Glutamatergic neuron (in vitro differentiated cells): ENCODE measurements around the gene LILRA6. TPM values are rescaled to one million over a fixed set of nuclear protein-coding genes. Genes with fewer than 3 reads are reported as not detected.
A peak's percentile ranks its signal among the peaks of the same experiment; 100 is the strongest.
"Not testable (repeated sequence)": the region's sequence is repeated elsewhere in the genome, so short reads cannot be mapped to it uniquely, and the experiment has no call there.

Source experiments
- DNase-seq: peaks from one replicate; pipeline ENCODE4 v3.0.0; 2022
- H3K27ac Mint-ChIP-seq: one replicate; pipeline ENCODE4 v1.8.0; 2020; ENCODE audit warnings: mild to moderate bottlenecking, mixed read lengths, inconsistent platforms; ENCODE audit not compliant: unreplicated experiment
- H3K27me3 Mint-ChIP-seq: one replicate; pipeline ENCODE4 v1.8.0; 2020; ENCODE audit warnings: mild to moderate bottlenecking, moderate library complexity, mixed read lengths, inconsistent platforms; ENCODE audit not compliant: unreplicated experiment
- H3K36me3 Mint-ChIP-seq: one replicate; pipeline ENCODE4 v1.8.0; 2020; ENCODE audit warnings: mild to moderate bottlenecking, mixed read lengths, inconsistent platforms; ENCODE audit not compliant: unreplicated experiment
- H3K4me1 Mint-ChIP-seq: one replicate; pipeline ENCODE4 v1.8.0; 2020; ENCODE audit warnings: mild to moderate bottlenecking, low read depth, mixed read lengths, inconsistent platforms; ENCODE audit not compliant: unreplicated experiment
- H3K4me3 Mint-ChIP-seq: one replicate; pipeline ENCODE4 v1.8.0; 2020; ENCODE audit warnings: mild to moderate bottlenecking, mixed read lengths, inconsistent platforms; ENCODE audit not compliant: unreplicated experiment
- H3K9me3 Mint-ChIP-seq: one replicate; pipeline ENCODE4 v1.8.0; 2020; ENCODE audit warnings: mild to moderate bottlenecking, moderate library complexity, mixed read lengths, inconsistent platforms; ENCODE audit not compliant: unreplicated experiment
- long read RNA-seq: library from polyadenylated mRNA; unstranded; transcript quantifications from one replicate; pipeline ENCODE4 v2.0.0, GENCODE V29; 2020; ENCODE audit not compliant: unreplicated experiment
- total RNA-seq: library from RNA; stranded (reverse); fragmentation: NEBNext Ultra II Directional; extraction: Animal tissue kit (Norgen Biotek cat#: 25700); gene quantifications from one replicate; pipeline ENCODE4 v1.2.1, GENCODE V29; 2021; ENCODE audit not compliant: unreplicated experiment
- TF ChIP-seq, protein P1 (sequence below): fragments of 200-600 bp; sonication (generic); IDR thresholded peaks from one replicate; pipeline ENCODE4 v1.5.0; 2021; ENCODE audit not compliant: partially characterized antibody, unreplicated experiment

Gene LILRA6
- total RNA-seq = not detected
- long read RNA-seq = 0 reads

DNA sequence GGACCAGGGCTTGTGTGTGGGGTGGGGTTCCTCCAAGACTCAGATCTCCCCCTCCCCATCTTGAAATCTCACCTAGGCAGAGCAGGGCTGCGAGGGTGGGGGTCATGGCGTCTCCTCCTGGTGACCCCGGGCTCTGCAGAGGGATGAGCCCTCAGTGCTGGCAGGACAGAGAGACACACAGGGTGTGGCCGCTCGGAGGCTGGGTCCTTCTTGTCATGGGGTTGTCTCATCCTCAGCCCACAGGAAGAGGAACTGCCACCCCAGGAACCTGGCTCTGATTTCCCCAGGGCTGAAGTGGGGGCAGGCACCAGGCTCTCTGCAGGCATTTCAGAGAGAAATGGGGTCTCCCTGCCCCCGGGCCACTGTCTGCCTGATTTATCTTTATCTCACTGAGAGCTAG, at the start of gene LILRA6:
LILRA6 (minus strand) TSS at position 145 of the 400 bp plus-strand sequence.
- not testable (repeated sequence) for H3K9me3 Mint-ChIP-seq, H3K4me1 Mint-ChIP-seq, H3K27me3 Mint-ChIP-seq, H3K4me3 Mint-ChIP-seq, H3K27ac Mint-ChIP-seq, DNase-seq, H3K36me3 Mint-ChIP-seq

DNA sequence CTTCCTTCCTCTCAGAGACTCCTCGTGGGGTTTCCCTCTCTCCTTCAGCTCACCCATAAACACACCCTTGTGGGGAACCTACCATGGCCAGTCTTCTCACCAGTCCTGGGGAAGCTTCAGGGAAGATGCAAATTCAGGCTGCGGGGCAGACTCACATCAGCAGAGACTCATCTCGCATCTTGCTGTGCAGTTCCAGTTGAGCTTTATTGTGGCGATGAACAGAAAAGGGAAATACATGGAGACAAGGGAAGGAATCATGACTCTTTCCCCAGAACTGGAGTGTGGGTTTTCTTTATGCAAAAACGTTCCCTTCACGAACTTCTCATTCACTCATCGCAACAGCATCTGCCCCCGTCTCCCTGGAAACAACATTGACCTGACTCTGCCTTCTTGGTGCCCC, 46.6 kb upstream of the LILRA6 start:
- H3K4me3 Mint-ChIP-seq, DNase-seq, H3K27ac Mint-ChIP-seq, H3K4me1 Mint-ChIP-seq, H3K36me3 Mint-ChIP-seq: not testable (repeated sequence)
- Mint-ChIP-seq H3K27me3 (peaks cover 18% of the 10 kb centered on the region), H3K9me3 (peaks cover 20% of the 10 kb centered on the region)

DNA sequence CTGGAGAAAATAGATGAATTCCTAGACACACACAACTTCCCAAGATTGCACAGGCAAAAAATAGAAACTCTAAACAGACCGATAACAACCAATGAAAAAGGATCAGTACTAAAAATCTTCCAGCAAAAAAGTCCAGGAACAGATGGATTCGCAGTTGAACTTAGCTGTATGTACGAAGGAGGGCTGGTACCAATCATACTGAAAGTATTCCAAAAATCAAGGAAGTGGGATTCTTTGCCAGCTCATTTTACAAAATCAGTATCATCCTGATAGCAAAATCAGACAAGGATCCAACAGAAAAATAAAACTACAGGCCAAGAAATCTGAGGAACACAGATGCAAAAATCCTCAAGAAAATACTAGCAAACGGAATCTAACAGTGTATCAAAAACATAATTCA, 44.9 kb upstream of the LILRA6 start:
- TF ChIP-seq, protein P1, sequence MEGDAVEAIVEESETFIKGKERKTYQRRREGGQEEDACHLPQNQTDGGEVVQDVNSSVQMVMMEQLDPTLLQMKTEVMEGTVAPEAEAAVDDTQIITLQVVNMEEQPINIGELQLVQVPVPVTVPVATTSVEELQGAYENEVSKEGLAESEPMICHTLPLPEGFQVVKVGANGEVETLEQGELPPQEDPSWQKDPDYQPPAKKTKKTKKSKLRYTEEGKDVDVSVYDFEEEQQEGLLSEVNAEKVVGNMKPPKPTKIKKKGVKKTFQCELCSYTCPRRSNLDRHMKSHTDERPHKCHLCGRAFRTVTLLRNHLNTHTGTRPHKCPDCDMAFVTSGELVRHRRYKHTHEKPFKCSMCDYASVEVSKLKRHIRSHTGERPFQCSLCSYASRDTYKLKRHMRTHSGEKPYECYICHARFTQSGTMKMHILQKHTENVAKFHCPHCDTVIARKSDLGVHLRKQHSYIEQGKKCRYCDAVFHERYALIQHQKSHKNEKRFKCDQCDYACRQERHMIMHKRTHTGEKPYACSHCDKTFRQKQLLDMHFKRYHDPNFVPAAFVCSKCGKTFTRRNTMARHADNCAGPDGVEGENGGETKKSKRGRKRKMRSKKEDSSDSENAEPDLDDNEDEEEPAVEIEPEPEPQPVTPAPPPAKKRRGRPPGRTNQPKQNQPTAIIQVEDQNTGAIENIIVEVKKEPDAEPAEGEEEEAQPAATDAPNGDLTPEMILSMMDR = no peak
- H3K4me1 Mint-ChIP-seq = peaks cover 2% of the 10 kb centered on the region
- peaks cover 13% of the 10 kb centered on the region for H3K27me3 Mint-ChIP-seq
- H3K36me3 Mint-ChIP-seq = peaks cover 5% of the 10 kb centered on the region
- peaks cover 24% of the 10 kb centered on the region for H3K9me3 Mint-ChIP-seq
- peak overlapping the region; percentile 47 for H3K4me3 Mint-ChIP-seq
- peak overlapping the region; percentile 53 for H3K27ac Mint-ChIP-seq
- no peak for DNase-seq

DNA sequence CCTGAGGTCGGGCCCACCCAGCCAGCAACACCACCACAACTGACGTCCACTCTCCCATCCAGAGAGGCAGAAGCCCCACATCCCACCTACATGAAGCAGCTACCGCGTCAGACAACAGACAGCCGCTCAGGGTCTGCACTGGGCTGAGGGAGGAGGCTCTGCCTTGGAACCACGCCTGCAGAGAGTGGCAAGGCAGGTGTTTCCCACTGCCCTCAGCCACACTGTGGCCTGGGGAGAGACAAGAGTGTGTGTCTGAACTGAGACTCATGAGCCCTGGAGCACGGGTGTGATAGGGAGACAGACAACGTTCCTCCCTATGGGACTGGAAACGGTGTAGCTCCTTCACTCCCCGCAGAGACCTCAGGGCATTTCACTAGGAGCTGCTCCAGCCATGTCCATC, 43.7 kb upstream of the LILRA6 start:
- peak overlapping the region; percentile 44 for H3K27ac Mint-ChIP-seq
- not testable (repeated sequence) for H3K4me1 Mint-ChIP-seq, H3K4me3 Mint-ChIP-seq, H3K36me3 Mint-ChIP-seq, DNase-seq
- peaks cover 24% of the 10 kb centered on the region for H3K9me3 Mint-ChIP-seq
- peaks cover 13% of the 10 kb centered on the region for H3K27me3 Mint-ChIP-seq

DNA sequence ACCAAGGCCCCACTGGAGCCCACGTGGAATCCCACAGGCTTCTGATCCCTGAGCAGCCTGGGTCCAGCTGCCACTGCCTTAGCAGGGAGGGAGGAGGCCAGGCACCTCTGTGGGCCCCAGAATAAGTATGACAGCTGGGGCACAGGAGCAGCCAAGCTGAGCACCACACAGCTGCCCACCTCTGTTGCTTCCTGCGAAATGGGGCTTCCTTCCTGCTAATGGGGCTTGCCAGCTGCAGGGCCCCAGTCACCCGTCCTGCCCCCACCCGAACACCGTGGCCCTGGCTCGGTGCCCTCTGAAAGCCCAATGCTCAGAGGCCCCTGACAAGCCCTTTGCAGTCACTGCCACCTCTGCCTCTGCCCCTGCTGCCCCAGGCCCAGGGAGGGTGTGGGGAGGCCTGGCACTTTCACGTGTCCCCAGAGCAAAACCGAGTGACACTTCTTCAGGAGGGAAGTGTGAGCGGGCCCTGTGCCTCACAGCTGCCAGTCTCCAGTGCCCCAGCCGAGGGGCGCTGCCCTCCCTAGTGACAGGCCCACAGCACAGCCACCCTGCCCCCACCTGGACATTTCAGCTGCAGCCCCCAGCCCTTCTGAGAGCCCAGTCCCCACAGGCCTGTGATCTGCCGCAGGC, 43.0 kb upstream of the LILRA6 start:
- H3K9me3 Mint-ChIP-seq = peaks cover 24% of the 10 kb centered on the region
- DNase-seq, H3K4me1 Mint-ChIP-seq, H3K4me3 Mint-ChIP-seq, H3K36me3 Mint-ChIP-seq: not testable (repeated sequence)
- peak overlapping the region; percentile 44 for H3K27ac Mint-ChIP-seq
- peaks cover 13% of the 10 kb centered on the region for H3K27me3 Mint-ChIP-seq

DNA sequence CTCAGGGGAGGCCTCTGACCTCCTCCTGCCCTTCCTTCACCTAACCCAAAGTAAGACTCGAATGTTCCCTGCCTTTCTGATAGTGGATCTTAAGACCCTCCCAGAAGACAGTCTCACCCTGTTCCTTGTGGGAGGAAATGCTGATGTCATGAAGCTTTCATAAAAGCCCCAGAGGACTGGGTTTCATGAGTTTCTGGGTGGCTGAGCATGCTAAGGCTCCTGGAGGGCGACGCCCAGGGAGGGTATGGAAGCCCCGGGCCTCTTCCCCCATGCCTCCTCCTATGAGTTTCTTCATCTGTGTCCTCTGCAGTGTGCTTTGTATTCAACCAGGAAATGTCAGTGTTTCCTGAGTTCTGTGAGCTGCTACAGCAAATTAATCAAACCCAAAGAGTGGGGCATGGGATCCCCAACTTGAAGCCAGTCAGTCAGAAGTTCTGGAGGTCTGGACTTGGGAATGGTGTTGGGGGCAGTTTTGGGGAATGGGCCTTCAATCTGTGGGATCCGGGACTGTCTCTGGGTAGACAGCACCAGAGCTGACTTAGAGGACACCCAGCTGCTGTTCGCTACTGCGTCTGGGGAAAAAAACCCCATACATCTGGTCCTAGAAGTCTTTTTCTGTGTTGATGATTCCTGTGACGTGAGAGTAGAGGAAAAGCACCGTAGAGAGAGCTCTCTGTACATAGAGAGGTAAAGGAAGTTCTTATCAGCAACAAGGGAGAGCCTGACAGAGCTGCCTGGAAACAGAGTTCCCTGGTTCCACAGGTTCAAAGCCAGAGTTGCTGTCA, 40.3 kb upstream of the LILRA6 start:
- Mint-ChIP-seq H3K9me3 (peaks cover 26% of the 10 kb centered on the region), H3K4me3 (peak overlapping the region; percentile 72), H3K4me1 (peaks cover 6% of the 10 kb centered on the region), H3K27ac (peak overlapping the region; percentile 45), H3K36me3 (peaks cover 5% of the 10 kb centered on the region), H3K27me3 (peaks cover 13% of the 10 kb centered on the region)
- DNase-seq = no peak
- TF ChIP-seq, protein P1 = no peak

DNA sequence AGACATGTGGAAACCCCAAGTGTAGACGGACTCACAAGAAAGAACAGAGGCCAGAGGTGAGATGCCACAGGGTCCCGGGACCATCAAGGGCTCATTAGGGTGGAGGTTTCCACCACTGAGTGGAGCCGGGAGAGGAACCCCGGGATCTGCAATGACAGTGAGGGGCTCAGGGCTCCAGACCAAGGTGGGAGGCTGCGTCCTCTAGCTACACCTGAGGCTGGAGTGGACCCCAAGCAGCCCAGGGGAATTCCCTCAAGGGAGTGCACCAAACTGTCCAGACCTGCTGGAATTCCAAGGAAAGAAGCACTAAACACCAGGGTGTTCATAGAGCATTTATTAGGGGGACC, 39.1 kb upstream of the LILRA6 start:
- DNase-seq, H3K4me1 Mint-ChIP-seq, H3K27me3 Mint-ChIP-seq, H3K27ac Mint-ChIP-seq, H3K36me3 Mint-ChIP-seq, H3K4me3 Mint-ChIP-seq: not testable (repeated sequence)
- peaks cover 17% of the 10 kb centered on the region for H3K9me3 Mint-ChIP-seq
